ENCODE results near the gene PXYLP1.

GRCh38 chr3:141261472-141262307, 30.1 kb downstream of the PXYLP1 start:
- TF ChIP-seq CTCF (IDR thresholded peaks at IDR 0.05) (no peak), EZH2 (IDR thresholded peaks at IDR 0.05; ENCODE audit: borderline replicate concordance, insufficient read depth, low read depth, low read length, poor library complexity, severe bottlenecking) (no peak)

Measured in B cell (primary cell).